NCI-H2196 (cell line): ENCODE data around the gene KIF4A.
"Not testable (repeated sequence)": the region's sequence is repeated elsewhere in the genome, so short reads cannot be mapped to it uniquely, and the experiment has no call there.

Source experiments
- DNase-seq: peaks from one replicate; lab custom pipeline; 2025; ENCODE audit not compliant: unreplicated experiment; lab: John Stamatoyannopoulos, UW

The KIF4A gene

DNA sequence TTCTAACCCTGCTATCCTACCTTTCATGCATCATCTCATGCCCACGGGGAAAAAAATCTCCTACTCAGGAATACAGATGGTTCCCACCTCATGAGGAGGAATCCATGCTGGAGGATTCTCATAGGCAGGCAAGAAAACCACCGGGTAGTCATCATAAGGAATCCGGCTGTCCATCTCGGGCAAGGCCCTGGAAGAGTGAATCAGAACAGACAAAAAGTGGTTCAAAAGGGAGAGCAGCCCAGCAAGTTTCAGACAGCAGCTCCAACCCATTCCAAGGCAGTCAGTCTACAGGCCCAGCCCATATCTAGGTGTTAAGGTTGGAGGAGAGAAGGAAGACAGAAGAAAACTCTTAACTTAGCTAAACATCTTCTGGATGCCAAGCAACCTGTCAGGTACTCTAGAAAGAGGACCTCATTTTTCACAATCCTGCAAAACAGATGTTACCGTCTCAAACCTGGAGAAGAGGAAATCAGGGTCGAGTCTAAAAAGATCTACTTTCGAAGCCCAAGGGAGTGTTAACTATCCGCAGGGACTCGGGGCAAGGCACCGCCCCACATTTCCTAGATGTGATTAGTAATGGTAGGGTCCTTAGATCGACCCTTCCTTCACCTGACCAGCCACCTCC is 624 bp upstream of the KIF4A start:
- no peak for DNase-seq

DNA sequence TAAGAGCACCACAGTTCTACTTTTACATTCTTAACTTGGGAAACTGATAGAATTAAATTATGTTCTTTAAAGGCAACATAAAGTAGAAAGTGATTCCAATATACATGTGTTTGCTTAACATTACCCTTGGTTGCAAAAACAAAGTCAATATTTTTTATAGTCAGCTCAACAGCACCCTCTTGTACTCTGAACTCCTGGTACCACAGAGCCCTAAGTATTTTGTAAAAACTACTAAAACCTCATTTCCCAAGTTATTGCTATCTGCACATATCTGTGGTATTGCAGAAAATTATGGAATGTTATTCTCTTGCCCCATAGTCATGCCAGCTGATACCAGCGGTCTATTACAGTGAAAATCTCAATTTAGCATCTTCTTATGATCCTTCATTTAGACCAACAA is 2.9 kb downstream of the KIF4A start:
- DNase-seq: no peak

DNA sequence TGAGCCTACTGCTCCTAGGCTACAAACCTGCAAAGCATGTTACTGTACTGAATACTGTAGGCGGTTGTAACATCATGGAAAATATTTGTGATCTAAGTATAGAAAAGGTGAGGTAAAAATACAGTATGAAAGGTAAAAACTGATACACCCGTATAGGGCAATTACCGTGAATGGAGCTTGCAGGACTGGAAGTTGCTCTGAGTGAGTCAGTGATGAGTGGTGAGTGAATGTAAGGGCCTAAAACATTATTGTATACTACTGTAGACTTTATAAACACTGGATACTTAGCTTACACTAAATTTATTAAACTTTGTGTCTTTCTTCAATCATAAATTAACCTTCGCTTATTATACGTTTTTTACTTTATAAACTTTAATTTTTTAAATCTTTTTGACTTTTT is 3.7 kb downstream of the KIF4A start:
- no peak for DNase-seq

DNA sequence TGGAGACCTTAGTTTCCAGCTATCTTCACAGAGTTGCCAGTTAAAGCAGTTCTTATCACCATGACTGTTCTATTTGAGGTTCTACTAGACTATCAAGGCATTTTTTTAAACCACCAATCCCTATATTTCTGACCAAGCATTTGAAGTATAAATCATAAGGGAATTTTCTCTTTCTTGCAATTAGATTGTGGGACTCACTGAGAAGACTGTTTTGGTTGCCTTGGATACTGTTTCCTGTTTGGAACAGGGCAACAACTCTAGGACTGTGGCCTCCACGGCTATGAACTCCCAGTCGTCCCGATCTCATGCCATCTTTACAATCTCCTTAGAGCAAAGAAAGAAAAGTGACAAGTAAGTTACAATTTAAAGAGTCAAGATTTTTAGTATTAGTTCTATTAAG is 11.8 kb downstream of the KIF4A start:
- DNase-seq: no peak

DNA sequence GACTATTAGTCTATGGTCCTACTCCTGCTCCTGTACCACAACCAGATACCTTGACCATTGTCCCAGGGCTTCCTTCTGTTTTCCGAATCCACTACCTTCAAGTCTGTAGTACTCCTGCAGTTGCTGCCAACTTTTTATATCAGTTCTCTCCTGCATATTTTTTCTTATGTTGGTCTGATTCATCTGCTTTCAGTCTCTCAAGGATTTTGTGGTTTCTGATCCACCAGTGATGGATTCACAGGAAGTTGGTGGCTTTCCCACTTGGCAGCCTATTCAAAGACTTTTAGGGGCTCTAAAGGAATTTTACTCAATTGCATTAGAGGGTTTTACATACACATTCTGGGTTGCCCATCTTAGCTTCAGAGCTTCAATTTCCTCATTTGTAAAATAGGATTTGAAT is 23.6 kb downstream of the KIF4A start:
- no peak for DNase-seq

DNA sequence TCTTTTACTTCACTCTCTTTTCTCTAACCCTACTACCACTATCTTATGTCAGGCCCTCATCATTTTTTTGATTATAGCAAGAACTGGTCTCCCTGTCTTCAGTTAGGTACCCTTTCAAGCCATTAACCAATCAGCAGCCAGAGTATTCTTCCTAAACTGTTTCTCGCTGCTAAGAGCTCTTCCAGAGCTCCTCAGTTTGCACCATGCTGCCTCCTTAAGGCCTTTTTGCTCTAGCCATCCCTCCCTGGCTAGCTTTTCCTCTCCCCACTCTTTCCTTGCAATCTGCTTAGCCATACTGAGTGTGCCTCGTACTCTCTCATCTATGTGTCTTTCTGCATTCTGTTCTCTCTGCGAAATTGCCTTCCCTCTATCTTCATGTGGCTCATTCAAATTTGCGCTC is 32.9 kb downstream of the KIF4A start:
- no peak for DNase-seq

DNA sequence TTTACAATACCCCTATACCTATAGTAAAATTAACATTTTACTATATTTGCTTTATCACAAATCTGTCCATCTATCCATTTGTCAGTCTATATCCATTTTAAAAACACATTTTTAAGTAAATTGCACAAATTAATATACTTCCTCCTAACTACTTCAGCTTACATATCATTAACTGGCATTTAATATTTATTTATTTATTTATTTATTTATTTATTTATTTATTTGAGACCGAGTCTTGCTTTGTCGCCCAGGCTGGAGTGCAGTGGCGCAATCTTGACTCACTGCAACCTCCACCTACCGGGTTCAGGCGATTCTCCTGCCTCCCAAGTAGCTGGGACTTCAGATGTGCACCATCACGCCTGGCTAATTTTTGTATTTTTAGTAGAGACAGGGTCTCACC is 33.7 kb downstream of the KIF4A start:
- DNase-seq: not testable (repeated sequence)

DNA sequence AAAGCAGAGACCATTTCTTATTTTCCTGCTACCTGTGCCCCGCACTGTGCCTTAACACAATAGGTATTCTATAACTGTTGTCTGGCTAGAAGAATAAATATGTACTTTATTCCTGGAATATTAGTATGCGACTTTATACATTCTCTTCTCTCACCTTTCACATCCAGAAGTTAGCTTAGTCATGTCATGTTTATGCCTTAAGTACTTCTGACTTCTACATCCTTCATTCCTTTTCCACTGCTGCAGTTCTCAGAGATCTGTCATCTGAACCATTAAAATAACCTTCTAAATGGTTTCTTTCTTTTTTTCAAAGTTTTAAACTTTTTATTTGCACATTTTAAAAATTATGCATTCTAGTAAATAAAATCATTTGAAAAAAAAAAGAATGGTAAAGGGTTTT is 34.4 kb downstream of the KIF4A start:
- no peak for DNase-seq

DNA sequence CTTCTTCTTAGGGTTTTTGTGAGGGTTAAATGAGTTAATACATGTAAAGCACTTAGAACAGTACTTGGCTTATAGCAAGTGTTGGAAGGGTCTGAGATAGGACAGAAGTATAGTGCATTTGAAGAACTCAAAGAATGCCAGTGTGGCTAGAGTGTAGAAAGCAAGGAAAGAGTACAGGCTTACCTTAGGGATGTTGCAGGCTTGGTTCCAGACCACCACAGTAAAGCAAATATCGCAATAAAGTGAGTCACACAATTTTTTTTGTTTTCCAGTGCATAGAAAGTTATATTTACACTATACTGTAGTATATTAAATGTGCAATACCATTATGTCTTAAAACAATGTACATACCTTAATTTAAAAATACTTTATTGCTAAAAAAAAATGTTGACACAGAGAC is 41.3 kb downstream of the KIF4A start:
- no peak for DNase-seq

DNA sequence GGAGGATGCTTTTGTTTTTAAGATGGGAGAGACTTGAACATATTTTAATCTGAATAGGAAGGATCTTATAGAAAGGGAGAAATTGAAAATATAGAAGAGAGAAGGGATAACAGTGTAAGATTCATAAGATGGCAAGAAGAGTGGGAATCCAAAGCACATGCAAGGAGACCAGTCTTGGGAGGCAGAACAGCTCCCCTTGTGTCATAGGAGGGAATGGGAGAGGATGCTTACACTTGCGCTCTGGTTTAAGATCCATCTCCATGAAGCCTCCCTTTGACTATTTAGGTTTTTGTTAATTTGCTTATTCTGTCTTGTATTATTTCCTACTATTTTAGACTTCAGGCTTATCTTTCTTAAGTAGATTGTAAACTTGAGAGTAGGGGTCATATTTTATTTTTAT is 42.7 kb downstream of the KIF4A start:
- no peak for DNase-seq

DNA sequence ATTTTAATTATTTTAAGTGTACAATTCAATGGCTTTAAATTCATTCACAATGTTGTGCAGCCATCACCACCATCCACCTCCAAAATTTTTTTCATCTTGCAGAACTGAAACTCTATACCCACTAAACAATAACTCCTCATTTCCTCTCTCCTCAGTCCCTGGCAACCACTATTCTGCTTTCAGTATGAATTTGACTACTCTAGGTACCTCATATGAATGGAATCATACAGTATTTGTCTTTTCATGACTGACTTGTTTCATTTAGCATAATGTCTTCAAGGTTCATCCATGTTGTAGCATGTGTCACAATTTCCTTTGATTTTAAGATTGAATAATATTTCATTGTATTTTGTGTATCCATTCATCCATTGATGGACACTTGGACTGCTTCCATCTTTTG is 46.9 kb downstream of the KIF4A start:
- DNase-seq: no peak

DNA sequence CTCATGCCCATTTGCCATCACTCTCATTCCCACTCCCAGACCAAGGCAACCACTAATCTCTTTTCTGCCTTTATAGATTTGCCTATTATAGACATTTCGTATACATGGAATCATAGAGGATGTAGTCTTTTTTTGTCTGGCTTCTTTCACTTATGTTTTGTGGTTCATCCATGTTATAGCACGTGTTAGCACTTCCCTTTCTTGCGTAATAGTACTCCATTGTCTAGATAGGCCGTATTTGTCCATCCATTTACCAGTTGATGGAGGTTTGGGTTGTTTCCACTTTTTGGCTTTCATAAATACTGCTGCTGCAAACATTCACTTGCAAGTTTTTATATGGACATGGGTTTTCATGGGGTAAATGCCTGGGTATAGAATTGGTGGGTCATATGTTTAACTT is 48.4 kb downstream of the KIF4A start:
- DNase-seq: no peak

DNA sequence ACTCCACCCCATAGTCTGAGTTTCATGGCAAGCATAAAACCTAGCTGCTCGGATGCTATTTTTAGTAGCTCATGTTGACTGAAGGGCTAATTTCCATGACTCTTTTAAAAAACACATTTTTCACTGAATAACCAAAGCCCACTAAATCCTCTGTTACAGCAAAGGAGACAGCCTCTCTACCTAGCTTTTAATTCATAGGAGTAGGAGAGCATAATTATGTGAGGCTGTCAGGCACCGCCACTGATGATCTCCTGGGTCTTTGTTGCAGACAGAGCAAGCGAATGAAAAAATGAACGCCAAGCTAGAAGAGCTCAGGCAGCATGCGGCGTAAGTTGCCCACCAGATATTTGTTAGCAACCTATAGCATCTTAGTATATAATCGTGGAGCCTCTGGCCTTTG is 53.5 kb downstream of the KIF4A start:
- no peak for DNase-seq

DNA sequence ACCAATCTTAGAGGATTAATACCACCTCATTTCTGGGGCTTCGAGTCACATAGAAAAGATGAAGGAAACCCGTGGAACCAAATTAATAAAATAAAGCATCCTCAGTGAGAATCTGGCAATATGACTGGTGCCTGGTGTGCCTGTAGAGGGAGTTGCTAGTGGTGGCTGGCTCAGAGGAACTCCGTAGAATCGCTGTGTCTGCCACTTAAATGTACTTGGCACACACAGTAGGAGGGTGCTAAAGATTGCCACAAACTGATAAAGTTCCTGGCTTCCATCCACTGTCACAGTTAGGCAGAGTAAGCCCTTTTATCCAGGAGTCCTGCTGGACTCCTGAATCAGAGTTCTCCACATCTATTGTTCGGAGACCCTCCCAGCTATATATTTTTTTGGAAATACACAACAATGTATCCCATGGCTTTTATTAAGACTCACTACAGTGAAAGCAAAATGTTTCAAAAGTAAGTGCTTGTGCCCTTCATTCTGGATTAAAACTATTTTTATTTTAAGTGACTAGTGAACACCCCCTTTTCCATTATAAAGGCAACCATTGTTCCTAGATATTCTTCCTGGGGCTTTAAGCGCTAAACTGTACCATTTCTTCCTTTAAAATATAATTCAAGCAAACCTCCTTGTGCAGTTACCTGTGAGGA is 56.6 kb downstream of the KIF4A start:
- DNase-seq: no peak

DNA sequence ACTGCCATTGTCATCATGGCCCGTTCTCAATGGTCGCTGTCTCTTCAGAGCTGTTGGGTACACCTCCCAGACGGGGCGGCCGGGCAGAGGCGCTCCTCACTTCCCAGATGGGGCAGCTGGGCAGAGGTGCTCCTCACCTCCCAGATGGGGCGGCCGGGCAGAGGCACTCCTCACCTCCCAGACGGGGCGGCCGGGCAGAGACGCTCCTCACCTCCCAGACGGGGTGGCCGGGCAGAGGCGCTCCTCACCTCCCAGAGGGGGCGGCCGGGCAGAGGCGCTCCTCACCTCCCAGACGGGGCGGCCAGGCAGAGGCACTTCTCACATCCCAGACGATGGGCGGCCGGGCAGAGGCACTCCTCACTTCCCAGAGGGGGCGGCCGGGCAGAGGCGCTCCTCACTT is 58.9 kb downstream of the KIF4A start:
- DNase-seq: not testable (repeated sequence)

DNA sequence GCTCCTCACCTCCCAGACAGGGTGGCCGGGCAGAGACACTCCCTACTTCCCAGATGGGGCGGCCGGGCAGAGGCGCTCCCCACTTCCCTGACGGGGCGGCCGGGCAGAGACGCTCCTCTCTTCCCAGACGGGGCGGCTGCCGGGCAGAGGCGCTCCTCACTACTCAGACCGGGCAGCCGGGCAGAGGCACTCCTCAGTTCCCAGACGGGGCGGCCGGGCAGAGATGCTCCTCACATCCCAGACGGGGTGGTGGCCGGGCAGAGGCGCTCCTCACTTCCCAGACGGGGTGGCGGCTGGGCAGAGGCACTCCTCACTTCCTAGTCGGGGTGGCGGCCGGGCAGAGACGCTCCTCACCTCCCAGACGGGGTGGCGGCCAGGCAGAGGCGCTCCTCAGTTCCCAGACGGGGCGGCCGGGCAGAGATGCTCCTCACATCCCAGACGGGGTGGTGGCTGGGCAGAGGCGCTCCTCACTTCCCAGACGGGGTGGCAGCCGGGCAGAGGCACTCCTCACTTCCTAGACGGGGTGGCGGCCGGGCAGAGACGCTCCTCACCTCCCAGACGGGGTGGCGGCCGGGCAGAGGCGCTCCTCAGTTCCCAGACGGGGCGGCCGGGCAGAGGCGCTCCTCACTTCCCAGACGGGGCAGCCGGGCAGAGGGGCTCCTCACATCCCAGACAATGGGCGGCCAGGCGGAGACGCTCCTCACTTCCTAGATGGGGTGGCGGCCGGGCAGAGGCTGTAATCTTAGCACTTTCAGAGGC is 59.6 kb downstream of the KIF4A start:
- DNase-seq: not testable (repeated sequence)

DNA sequence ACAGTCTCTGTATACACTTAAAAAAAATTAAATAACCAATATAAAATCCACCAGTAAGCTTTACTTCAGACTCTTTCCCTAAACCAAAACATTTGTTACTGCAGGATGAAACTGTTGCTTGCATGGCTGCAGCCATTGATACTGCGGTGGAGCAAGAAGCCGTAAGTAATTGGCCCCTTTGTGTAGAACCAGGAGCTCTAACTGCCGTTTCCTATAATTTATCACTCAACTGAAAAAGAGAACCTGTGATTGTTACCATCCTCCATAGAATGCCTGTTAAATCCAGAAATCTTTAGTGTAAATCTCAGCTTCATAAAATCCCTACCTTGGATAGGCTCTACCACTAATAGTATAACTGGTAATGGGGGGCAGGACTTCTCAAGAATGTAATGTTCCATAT is 62.6 kb downstream of the KIF4A start:
- DNase-seq: no peak

DNA sequence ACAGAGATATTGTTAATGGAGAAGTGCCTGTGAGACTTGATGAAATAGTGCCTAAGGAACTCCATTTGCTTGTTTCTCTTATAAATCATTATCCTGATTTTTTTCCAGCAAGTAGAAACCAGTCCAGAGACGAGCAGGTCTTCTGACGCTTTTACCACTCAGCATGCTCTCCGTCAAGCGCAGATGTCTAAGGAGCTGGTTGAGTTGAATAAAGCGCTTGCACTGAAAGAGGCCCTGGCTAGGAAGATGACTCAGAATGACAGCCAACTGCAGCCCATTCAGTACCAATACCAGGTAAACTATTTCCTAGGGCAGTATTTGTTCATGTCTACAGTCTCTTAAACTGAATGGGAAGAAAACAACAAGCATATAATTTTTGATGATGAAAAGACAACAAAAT is 63.6 kb downstream of the KIF4A start:
- DNase-seq: no peak

DNA sequence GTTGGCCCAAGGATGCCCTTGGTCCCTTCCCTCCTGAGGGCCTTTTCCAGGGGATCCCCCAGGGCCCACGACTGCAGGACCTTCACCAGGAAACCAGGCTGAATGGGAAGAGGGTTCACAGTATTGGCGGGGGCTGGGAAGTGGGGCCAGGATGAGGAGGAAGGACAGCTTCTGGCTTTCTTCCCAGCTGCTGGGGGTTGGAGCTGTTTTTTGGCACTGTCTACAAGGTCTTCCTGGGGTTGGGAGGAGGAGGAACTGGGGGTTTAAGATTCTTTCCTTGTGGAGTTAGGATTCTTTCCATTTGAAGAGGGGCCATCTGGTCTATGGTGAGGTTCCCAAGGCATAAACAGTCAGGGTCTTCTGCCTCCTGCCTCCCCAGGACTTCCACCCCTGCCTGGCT is 64.8 kb downstream of the KIF4A start:
- DNase-seq: no peak

DNA sequence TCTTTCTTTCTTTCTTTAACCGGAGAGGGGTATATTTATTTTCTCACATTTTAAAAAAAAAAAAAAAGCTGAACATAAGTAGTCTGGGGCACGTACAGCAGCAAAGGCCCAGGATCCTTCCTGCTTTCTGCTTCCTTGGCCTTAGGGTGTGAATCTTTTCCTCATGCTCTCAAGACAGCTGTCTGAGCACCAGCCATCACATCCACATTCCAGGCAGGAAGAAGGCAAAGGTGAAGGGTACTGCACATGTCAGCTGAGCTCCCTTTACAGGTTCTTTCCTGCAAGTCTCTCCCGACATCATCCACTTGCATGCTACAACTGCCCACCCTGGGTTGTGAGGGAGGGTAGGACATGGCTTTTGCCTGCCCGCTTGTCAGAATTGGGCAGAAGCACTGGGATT is 69.6 kb downstream of the KIF4A start:
- DNase-seq: no peak

DNA sequence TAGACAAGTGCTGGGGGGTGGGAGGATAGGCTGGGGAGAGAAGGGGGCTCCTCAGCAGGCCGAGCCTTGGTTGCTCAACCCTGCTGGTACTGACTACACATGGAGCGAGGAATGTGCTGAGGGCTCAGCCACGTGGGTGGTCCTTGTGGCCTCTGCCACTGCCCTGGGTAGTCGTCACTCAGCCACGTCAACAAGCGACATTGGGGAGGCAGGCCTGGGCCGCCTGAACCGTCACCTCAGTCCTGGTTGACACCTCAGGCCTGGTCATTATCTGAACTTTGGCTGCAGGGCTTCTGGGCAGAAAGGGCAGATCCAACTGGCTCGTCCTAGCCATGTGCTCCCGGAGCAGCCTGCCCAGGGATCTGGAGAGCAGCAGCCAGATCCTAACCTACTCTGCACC is 70.5 kb downstream of the KIF4A start:
- no peak for DNase-seq

DNA sequence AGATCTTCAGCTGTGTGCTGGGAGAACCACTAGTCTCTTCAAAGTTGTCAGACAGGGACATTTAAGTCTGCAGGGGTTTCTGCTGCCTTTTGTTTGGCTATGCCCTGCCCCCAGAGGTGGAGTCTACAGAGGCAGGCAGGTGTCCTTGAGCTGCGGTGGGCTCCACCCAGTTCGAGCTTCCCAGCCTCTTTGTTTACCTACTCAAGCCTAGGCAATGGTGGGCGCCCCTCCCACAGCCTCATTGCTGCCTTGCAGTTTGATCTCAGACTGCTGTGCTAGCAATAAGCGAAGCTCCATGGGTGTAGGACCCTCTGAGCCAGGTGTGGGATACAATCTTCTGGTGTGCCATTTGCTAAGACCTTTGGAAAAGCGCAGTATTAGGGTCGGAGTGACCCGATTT is 78.8 kb downstream of the KIF4A start:
- not testable (repeated sequence) for DNase-seq

DNA sequence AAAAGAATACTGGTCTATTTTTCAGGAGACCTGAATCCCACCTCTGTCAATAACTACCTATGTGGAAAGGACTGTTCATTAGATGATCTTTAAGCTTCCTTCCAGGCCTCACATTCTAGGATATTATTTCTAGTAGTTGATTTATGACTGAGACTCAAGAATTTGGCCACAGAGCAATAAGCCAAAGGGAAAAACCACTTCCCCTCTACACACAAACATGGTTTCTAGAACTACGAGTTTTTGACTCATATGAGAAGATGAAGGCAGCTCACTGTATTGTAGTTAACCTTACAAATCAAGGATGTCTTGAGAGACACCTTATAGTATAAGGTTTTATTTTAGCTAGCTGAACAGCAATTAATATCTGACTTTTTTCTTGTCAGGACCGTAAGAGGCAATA is 96.3 kb downstream of the KIF4A start:
- no peak for DNase-seq
